CD4-positive, CD25-positive, alpha-beta regulatory T cell (primary cell): ENCODE results near the gene SLC12A6. TPM values are rescaled to one million over a fixed set of nuclear protein-coding genes. Genes with fewer than 3 reads are reported as not detected.

Experiments used
- ATAC-seq, 2 donors: fragments of 150-1000 bp; cut with Tn5 transposase; one replicate each; pipeline ENCODE4 v1.10.0; 2021; ENCODE audit warnings: low read depth in 2 of 2, moderate number of reproducible peaks in 2 of 2, moderate library complexity in 1 of 2
- DNase-seq, 3 donors: peaks; one replicate each; pipeline versions ENCODE4 v3.0.0 to v3.0.0-alpha.2; 2012 to 2022; ENCODE audit warnings: mixed read lengths in 1 of 3
- H3K27ac ChIP-seq: one replicate; pipeline ENCODE4 v1.7.0; 2013; ENCODE audit warnings: mild to moderate bottlenecking, low read length; ENCODE audit not compliant: insufficient read depth, poor library complexity, severe bottlenecking
- H3K27me3 ChIP-seq: one replicate; pipeline ENCODE4 v1.7.0; 2013; ENCODE audit warnings: low read length; ENCODE audit not compliant: control insufficient read depth, insufficient read depth
- H3K36me3 ChIP-seq: one replicate; pipeline ENCODE4 v1.7.0; 2013; ENCODE audit warnings: mild to moderate bottlenecking, low read length, moderate library complexity; ENCODE audit not compliant: control insufficient read depth, insufficient read depth
- H3K4me1 ChIP-seq: 2 replicates; pipeline ENCODE4 v1.7.0; 2013; ENCODE audit warnings: mild to moderate bottlenecking, low read length; ENCODE audit not compliant: insufficient read depth, control insufficient read depth, poor library complexity, severe bottlenecking
- H3K4me3 ChIP-seq: one replicate; pipeline ENCODE4 v1.7.0; 2013; ENCODE audit warnings: low read depth, mild to moderate bottlenecking, low read length, moderate library complexity
- H3K9me3 ChIP-seq, 2 experiments: 1 replicate in 1 of 2; 2 replicates in 1 of 2; pipeline ENCODE4 v1.7.0; 2013; ENCODE audit warnings: low read length in 2 of 2, mild to moderate bottlenecking in 1 of 2, moderate library complexity in 1 of 2; ENCODE audit not compliant: control insufficient read depth in 2 of 2
- H3K27ac Mint-ChIP-seq, 3 donors: one replicate each; pipeline ENCODE4 v1.8.0; 2020 to 2022; ENCODE audit warnings: mild to moderate bottlenecking in 3 of 3, mixed read lengths in 3 of 3, moderate library complexity in 2 of 3
- H3K27me3 Mint-ChIP-seq: one replicate; pipeline ENCODE4 v1.8.0; 2022; ENCODE audit warnings: mild to moderate bottlenecking, mixed read lengths
- H3K36me3 Mint-ChIP-seq: one replicate; pipeline ENCODE4 v1.8.0; 2020; ENCODE audit warnings: mixed read lengths
- H3K4me1 Mint-ChIP-seq, 4 donors: one replicate each; pipeline ENCODE4 v1.8.0; 2020 to 2022; ENCODE audit warnings: mixed read lengths in 4 of 4, mild to moderate bottlenecking in 1 of 4
- H3K4me3 Mint-ChIP-seq, 4 donors: one replicate each; pipeline ENCODE4 v1.8.0; 2020 to 2022; ENCODE audit warnings: mild to moderate bottlenecking in 4 of 4, mixed read lengths in 4 of 4, moderate library complexity in 3 of 4
- H3K9me3 Mint-ChIP-seq, 7 donors: one replicate each; pipeline ENCODE4 v1.8.0; 2020 to 2022; ENCODE audit warnings: mixed read lengths in 7 of 7, mild to moderate bottlenecking in 3 of 7, moderate library complexity in 2 of 7
- polyA plus RNA-seq, 4 donors: library from polyadenylated mRNA; unstranded; fragments of 300-500 nt; fragmentation: Illumina TruSeq; gene quantifications; one replicate each; pipeline ENCODE4 v1.2.3, GENCODE V29; 2021
- total RNA-seq: library from RNA; stranded (reverse); gene quantifications from one replicate; pipeline ENCODE4 v1.2.3, GENCODE V29; 2022

Gene SLC12A6
- total and polyA plus RNA-seq, 5 donors from 2014 or later: 14.1 to 150 (median 14.7) TPM

DNA sequence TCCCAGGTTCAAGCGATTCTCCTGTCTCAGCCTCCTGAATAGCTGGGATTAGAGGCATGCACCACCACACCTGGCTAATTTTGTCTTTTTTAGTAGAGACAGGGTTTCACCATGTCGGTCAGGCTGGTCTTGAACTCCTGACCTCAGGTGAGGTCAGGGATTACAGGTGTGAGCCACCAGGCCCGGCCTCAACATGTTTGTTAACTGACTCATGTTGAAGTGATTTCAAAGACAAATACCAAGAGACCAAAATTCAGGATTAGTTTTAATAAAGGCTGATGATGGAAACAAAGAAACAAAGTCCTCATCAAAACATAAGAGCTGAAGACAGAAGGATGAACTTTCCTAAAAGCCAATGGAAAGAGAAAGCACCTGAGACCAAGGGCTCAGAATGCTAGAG, 36.5 kb downstream of the SLC12A6 start:
- DNase-seq (no peak), ATAC-seq (no peak)
- H3K27ac ChIP-seq: no peak overlapping the region
- no peaks in the 10 kb centered on the region for H3K27me3 ChIP-seq
- Mint-ChIP-seq H3K4me1 (peaks cover 48 to 93% (median 66%) of the 10 kb centered on the region in 4 donors), H3K27ac (peak overlapping the region in 2 of 3 donors; percentile 15 to 52), H3K36me3 (peaks cover 40% of the 10 kb centered on the region), H3K4me3 (no peak overlapping the region), H3K27me3 (no peaks in the 10 kb centered on the region), H3K9me3 (no peaks in the 10 kb centered on the region)
- peaks cover 11% of the 10 kb centered on the region for H3K4me1 ChIP-seq
- H3K36me3 ChIP-seq: peaks cover 21% of the 10 kb centered on the region
- H3K9me3 ChIP-seq: no peaks in the 10 kb centered on the region
- H3K4me3 ChIP-seq: no peak overlapping the region

DNA sequence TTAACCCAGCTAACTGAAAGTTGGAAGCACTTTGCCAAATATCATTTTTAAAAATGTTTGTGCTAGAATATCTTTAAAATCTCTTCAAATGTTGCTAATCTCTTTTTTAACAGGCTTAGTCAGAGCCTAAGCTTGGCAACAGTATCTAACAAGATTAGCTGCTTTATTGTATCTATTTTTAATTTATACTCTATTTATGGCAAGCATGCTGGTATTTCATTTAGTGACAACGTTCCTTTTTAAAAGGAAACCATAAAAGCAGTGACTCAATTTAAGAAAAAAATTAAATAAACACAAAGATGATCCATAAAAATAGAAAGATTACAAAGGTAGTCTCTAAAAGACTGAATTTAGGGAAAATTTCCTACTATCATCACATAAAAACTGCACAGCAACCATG, 40.5 kb downstream of the SLC12A6 start:
- Mint-ChIP-seq H3K4me1 (peaks cover 39 to 88% (median 51%) of the 10 kb centered on the region in 4 donors), H3K4me3 (peak overlapping the region in 2 of 4 donors; percentile 22 to 55), H3K36me3 (peaks cover 39% of the 10 kb centered on the region), H3K27ac (peak overlapping the region in 1 of 3 donors; percentile 34), H3K27me3 (no peaks in the 10 kb centered on the region), H3K9me3 (no peaks in the 10 kb centered on the region)
- H3K27ac ChIP-seq: no peak overlapping the region
- no peaks in the 10 kb centered on the region for H3K27me3 ChIP-seq
- H3K36me3 ChIP-seq: peaks cover 29% of the 10 kb centered on the region
- ATAC-seq (no peak), DNase-seq (no peak)
- H3K4me1 ChIP-seq: peaks cover 11% of the 10 kb centered on the region
- H3K9me3 ChIP-seq: no peaks in the 10 kb centered on the region
- H3K4me3 ChIP-seq: peak overlapping the region; percentile 48

DNA sequence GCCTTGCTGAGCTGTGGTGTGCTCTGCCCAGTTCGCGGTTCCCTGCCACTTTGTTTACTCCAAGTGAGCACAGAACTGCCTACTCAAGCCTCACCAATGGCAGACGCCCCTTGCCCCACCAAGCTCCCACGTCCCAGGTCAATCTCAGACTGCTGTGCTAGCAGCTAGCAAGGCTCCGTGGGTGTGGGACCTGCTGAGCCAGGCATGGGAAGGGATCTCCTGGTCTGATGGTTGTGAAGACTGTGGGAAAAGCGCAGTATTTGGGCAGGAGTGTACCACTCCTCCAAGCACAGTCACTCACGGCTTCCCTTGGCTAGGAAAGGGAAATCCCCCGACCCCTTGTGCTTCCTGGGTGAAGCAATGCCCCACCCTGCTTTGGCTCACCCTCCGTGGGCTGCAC, 45.0 kb downstream of the SLC12A6 start:
- Histone ChIP-seq H3K4me1 (no peaks in the 10 kb centered on the region), H3K9me3 (no peaks in the 10 kb centered on the region), H3K36me3 (peaks cover 23% of the 10 kb centered on the region), H3K27ac (no peak overlapping the region), H3K27me3 (no peaks in the 10 kb centered on the region), H3K4me3 (no peak overlapping the region)
- ATAC-seq: no peak
- peaks cover 53% of the 10 kb centered on the region for H3K36me3 Mint-ChIP-seq
- no peaks in the 10 kb centered on the region for H3K27me3 Mint-ChIP-seq
- DNase-seq: no peak
- peaks cover 0 to 2% (median 0%) of the 10 kb centered on the region in 7 donors for H3K9me3 Mint-ChIP-seq
- no peak overlapping the region for H3K27ac Mint-ChIP-seq
- no peak overlapping the region for H3K4me3 Mint-ChIP-seq
- peaks cover 37 to 79% (median 42%) of the 10 kb centered on the region in 4 donors for H3K4me1 Mint-ChIP-seq

DNA sequence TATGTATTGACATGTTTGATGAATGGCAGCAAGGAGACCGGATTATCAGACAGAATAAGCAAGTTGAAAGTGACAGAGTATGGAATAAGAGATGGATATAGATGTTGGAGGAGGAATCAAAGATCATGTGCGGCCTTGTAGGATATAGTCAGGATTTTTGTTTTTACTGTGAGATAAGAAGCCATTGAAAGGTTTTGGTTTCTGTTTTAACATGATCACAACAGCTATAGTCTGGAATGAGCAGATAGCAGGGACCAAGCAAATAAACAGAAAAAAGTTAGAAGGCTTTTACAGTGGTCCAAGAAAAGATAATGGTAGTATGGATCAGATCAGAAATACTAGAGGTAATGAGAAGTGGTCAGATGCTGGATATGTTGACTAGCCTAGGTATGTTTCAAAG, 52.6 kb downstream of the SLC12A6 start:
- peak in 1 of 3 donors; percentile 23 for DNase-seq
- no peak for ATAC-seq
- H3K36me3 Mint-ChIP-seq: peaks cover 23% of the 10 kb centered on the region
- H3K4me3 Mint-ChIP-seq: peak overlapping the region in 2 of 4 donors; percentile 2 to 3
- peaks cover 0 to 6% (median 0%) of the 10 kb centered on the region in 7 donors for H3K9me3 Mint-ChIP-seq
- no peaks in the 10 kb centered on the region for H3K4me1 ChIP-seq
- no peaks in the 10 kb centered on the region for H3K27me3 ChIP-seq
- no peaks in the 10 kb centered on the region for H3K27me3 Mint-ChIP-seq
- peaks cover 28 to 66% (median 39%) of the 10 kb centered on the region in 4 donors for H3K4me1 Mint-ChIP-seq
- H3K36me3 ChIP-seq: peaks cover 7% of the 10 kb centered on the region
- peak overlapping the region; percentile 34 for H3K27ac ChIP-seq
- H3K27ac Mint-ChIP-seq: peak overlapping the region; percentile 21 to 65 (median 45)
- peak overlapping the region; percentile 46 for H3K4me3 ChIP-seq
- H3K9me3 ChIP-seq: no peaks in the 10 kb centered on the region

DNA sequence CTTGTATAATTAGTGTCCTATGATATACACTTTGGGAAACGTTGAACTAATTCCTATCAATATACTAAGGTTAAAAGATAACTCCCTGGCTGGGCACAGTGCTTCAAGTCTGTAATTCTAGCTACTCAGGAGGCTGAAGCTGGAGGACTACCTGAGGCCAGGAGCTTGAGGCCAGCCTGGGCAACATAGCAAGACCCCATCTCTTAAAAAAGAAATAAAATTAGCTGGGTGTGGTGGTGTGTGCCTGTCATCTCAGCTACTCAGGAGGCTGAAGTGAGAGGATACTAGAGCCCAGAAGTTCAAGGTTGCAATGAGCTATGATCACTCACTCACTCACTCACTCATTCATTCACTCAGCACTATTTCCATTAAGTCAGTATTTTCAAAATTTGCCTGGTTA, 55.2 kb downstream of the SLC12A6 start:
- peaks cover 9% of the 10 kb centered on the region for H3K36me3 ChIP-seq

DNA sequence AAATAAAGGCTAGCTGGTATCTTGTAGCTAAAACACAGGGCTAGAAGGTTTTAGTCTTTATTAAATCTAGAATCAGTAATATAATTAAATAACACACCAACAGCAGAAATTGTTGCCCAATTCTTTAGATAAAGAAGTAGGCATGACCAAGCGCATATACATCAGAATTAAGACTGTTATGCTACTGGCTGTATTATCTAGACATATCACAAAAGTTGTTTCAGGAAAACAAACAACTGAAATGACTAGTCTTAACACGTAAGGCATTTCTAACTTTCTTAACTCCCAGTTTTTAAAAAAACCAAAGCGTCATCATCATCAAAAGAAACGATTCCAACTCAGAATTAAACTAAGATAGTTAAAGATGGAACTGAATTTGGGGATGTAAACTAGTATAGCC, 57.4 kb downstream of the SLC12A6 start:
- Histone ChIP-seq H3K27me3 (no peaks in the 10 kb centered on the region), H3K4me1 (no peaks in the 10 kb centered on the region), H3K36me3 (peaks cover 9% of the 10 kb centered on the region), H3K4me3 (no peak overlapping the region), H3K27ac (no peak overlapping the region), H3K9me3 (no peaks in the 10 kb centered on the region)
- H3K9me3 Mint-ChIP-seq: no peaks in the 10 kb centered on the region
- DNase-seq: no peak
- no peaks in the 10 kb centered on the region for H3K27me3 Mint-ChIP-seq
- no peak overlapping the region for H3K4me3 Mint-ChIP-seq
- no peak for ATAC-seq
- peaks cover 42 to 71% (median 51%) of the 10 kb centered on the region in 4 donors for H3K4me1 Mint-ChIP-seq
- H3K27ac Mint-ChIP-seq: peak overlapping the region in 2 of 3 donors; percentile 11 to 95
- peaks cover 16% of the 10 kb centered on the region for H3K36me3 Mint-ChIP-seq

More for the DNA sequence above, 55.2 kb downstream of the SLC12A6 start:
- no peaks in the 10 kb centered on the region for H3K27me3 ChIP-seq
- H3K4me3 Mint-ChIP-seq: no peak overlapping the region
- no peaks in the 10 kb centered on the region for H3K9me3 ChIP-seq
- H3K9me3 Mint-ChIP-seq: peaks cover 0 to 3% (median 0%) of the 10 kb centered on the region in 7 donors
- peak overlapping the region in 1 of 3 donors; percentile 41 for H3K27ac Mint-ChIP-seq
- H3K27ac ChIP-seq: no peak overlapping the region
- no peaks in the 10 kb centered on the region for H3K4me1 ChIP-seq
- ATAC-seq (no peak), DNase-seq (no peak)
- H3K27me3 Mint-ChIP-seq: no peaks in the 10 kb centered on the region
- H3K36me3 Mint-ChIP-seq: peaks cover 16% of the 10 kb centered on the region
- H3K4me3 ChIP-seq: no peak overlapping the region
- H3K4me1 Mint-ChIP-seq: peaks cover 28 to 69% (median 46%) of the 10 kb centered on the region in 4 donors

DNA sequence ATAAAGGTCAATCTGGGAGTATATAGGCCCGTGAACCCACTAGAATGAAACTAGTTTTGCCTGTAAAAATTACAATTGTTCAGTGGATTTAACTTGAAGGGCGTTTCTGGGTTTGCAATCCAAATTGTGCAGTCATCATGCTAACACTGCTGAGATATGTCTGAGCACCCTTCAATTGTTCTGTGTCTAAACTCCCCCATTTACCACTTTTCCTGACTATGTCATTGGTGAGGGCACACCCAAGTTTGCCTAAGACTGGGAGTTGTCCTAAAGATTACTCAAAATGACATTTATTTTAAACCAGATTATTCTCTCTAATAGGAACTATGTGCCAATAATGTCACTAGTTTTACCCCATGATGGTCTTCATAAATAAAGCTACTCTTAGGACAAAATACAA, 58.2 kb downstream of the SLC12A6 start:
- Mint-ChIP-seq H3K4me3 (no peak overlapping the region), H3K4me1 (peaks cover 38 to 65% (median 47%) of the 10 kb centered on the region in 4 donors), H3K27me3 (no peaks in the 10 kb centered on the region), H3K36me3 (peaks cover 24% of the 10 kb centered on the region), H3K27ac (peak overlapping the region in 1 of 3 donors; percentile 66), H3K9me3 (no peaks in the 10 kb centered on the region)
- ATAC-seq (no peak), DNase-seq (no peak)
- Histone ChIP-seq H3K4me3 (no peak overlapping the region), H3K27ac (no peak overlapping the region), H3K9me3 (no peaks in the 10 kb centered on the region), H3K36me3 (peaks cover 11% of the 10 kb centered on the region), H3K4me1 (peaks cover under 1% of the 10 kb centered on the region), H3K27me3 (no peaks in the 10 kb centered on the region)

DNA sequence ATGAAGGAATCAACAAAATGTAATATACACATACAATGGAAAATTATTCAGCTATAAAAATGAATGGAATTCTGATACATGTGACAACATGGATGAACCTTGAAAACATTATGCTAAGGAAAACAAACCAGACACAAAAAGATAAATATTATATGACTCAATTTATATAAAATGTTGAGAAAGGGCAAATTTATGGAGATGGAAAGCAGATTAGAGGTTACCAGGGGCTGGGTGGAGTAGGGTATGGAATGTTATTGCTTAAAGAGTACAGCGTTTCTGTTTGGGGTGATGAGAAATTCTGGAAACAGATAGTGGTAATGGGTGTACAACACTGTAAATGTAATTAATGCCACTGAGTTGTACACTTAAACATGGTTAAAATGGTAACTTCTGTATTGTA, 61.9 kb downstream of the SLC12A6 start:
- H3K4me3 Mint-ChIP-seq: no peak overlapping the region
- H3K27ac ChIP-seq: no peak overlapping the region
- H3K36me3 Mint-ChIP-seq: peaks cover 32% of the 10 kb centered on the region
- no peaks in the 10 kb centered on the region for H3K9me3 Mint-ChIP-seq
- H3K4me1 ChIP-seq: peaks cover 3% of the 10 kb centered on the region
- H3K4me3 ChIP-seq: no peak overlapping the region
- no peaks in the 10 kb centered on the region for H3K27me3 Mint-ChIP-seq
- peaks cover 37 to 54% (median 41%) of the 10 kb centered on the region in 4 donors for H3K4me1 Mint-ChIP-seq
- H3K27ac Mint-ChIP-seq: no peak overlapping the region
- H3K27me3 ChIP-seq: no peaks in the 10 kb centered on the region
- no peak for DNase-seq
- H3K9me3 ChIP-seq: no peaks in the 10 kb centered on the region
- peaks cover 27% of the 10 kb centered on the region for H3K36me3 ChIP-seq
- ATAC-seq: no peak
